Epithelial cell of esophagus (primary cell): ENCODE results near the gene CCDC97.

Experiments used
- DNase-seq: peaks from one replicate; pipeline ENCODE4 v3.0.0; 2010; ENCODE audit warnings: low read depth
- H3K4me3 ChIP-seq: 2 replicates; pipeline ENCODE4 v1.5.1; 2011; ENCODE audit warnings: mild to moderate bottlenecking, low read length, control low read depth
- CTCF ChIP-seq: IDR thresholded peaks from 2 replicates; pipeline ENCODE4 v1.5.1; 2011; ENCODE audit warnings: low read depth, mild to moderate bottlenecking, low read length, control low read depth, inconsistent platforms; ENCODE audit not compliant: insufficient read depth; ENCODE audit errors: missing control alignments

CCDC97 gene

GRCh38 chr19:41265395-41266153 lies 44.4 kb upstream of the CCDC97 start:
- H3K4me3 ChIP-seq, result peak overlapping the region; percentile 78
- no peak for TF ChIP-seq CTCF
- peak; percentile 24 for DNase-seq

DNA sequence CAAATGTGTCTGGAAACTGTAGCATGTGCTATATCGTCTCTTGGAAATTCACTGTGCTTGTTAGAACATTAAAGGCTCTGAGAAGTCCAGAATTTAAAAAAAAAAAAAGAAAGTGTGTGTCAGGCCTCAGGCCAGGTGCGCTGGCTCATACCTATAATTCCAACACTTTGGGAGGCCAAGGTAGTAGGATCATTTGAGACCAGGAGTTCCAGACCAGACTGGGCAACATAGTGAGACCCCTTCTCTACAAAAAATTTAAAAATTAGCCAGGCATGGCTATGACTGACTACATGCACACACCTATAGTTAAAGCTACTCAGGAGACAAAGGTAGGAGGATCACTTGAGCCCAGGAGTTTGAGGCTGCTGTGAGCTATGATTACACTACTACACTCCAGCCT lies 40.9 kb upstream of the CCDC97 start:
- no peak for DNase-seq
- no peak for TF ChIP-seq CTCF
- no peak overlapping the region for H3K4me3 ChIP-seq

DNA sequence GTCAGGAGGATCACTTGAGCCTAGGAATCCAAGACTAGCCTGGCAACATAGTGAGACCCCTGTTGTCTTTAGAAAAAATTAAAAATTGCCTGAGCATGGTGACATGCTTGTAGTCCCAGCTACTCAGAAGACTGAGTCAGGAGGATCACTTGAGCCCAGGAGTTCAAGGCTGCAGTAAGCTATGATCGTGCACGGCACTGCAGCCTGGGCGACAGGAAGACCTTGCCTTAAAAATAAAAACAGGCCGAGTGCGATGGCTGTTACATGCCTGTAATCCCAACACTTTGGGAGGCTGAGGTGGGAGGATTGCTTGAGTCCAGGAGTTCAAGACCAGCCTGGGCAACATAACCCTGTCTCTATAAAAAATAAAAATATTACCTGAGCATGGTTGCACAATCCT lies 40.4 kb upstream of the CCDC97 start:
- TF ChIP-seq CTCF, result no peak
- no peak for DNase-seq
- H3K4me3 ChIP-seq, result no peak overlapping the region

DNA sequence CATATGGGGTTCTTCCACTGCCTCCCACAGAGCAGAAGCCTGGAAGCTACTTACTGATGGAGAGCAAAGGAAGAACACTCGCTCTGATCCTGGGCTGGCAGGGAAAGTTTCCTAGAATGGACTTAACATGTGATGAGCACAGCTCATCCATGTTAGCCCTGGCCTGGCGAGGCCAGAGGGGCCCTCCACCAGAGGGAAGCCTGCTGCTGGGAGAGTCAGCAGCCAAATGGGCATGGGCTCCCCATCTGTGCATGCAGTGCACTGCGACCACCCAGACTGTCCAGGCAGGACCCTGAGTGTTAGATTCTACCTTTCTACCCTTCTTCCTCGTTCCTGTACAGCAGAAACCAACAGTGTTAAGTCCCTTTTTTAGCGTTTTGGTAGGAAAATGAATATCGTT lies 36.9 kb upstream of the CCDC97 start:
- no peak for TF ChIP-seq CTCF
- no peak overlapping the region for H3K4me3 ChIP-seq
- no peak for DNase-seq

- DNase-seq, result no peak
- no peak for TF ChIP-seq CTCF
Observed at GRCh38 chr19:41274802-41275201, 35.2 kb upstream of the CCDC97 start.

GRCh38 chr19:41276231-41276630 lies 33.7 kb upstream of the CCDC97 start:
- no peak for TF ChIP-seq CTCF
- peak; percentile 9 for DNase-seq
- H3K4me3 ChIP-seq, result no peak overlapping the region

More at GRCh38 chr19:41274802-41275201, 35.2 kb upstream of the CCDC97 start:
- H3K4me3 ChIP-seq, result no peak overlapping the region

GRCh38 chr19:41278478-41278877 lies 31.5 kb upstream of the CCDC97 start:
- no peak for DNase-seq
- no peak overlapping the region for H3K4me3 ChIP-seq
- no peak for TF ChIP-seq CTCF
